Stomach (tissue), 4 donors: ENCODE measurements around the gene HDAC11.

Experiments used
- CTCF ChIP-seq, 7 experiments: fragments of 450-650 bp in 4 of 7; fragments of 200-600 bp in 3 of 7; sonication (generic) in 3 of 7; IDR thresholded peaks; one replicate each; pipeline ENCODE4 v1.5.1; 2016 to 2019; ENCODE audit warnings: antibody characterized with exemption in 7 of 7, control low read depth in 2 of 7, mild to moderate bottlenecking in 1 of 7
- EP300 ChIP-seq: sonication (generic); formaldehyde crosslinking; IDR thresholded peaks from one replicate; pipeline ENCODE4 v1.6.1; 2017; ENCODE audit warnings: antibody characterized with exemption
- POLR2A ChIP-seq, 4 donors: fragments of 450-650 bp; IDR thresholded peaks; one replicate each; pipeline ENCODE4 v1.6.1; 2016; ENCODE audit warnings: antibody characterized with exemption in 4 of 4, control low read depth in 2 of 4, mild to moderate bottlenecking in 1 of 4, moderate library complexity in 1 of 4
- POLR2AphosphoS5 ChIP-seq, 3 donors: sonication (generic); formaldehyde crosslinking; IDR thresholded peaks; one replicate each; pipeline ENCODE4 v1.6.1; 2016; ENCODE audit warnings: antibody characterized with exemption in 3 of 3

DNA sequence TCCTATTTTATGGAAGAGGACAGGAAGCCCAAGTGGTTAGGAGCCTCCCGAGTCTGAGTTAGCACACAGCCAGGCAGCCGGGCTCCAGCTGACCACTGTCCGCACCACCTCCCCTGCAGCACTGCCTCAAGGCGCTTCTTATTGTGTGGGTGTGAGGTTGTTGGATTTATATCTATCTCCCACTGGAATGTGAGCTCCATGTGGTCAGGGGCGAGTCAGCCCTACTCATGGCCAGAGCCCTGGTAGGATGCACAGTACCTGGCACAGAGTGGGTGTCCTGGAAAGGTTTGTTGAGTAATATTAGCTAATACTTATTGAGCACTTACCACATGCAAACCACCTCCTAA is 59.2 kb downstream of the HDAC11 start:
- TF ChIP-seq EP300 = no peak
- TF ChIP-seq POLR2A (IDR thresholded peaks at IDR 0.05) = no peak
- no peak for TF ChIP-seq CTCF (IDR thresholded peaks at IDR 0.05)
- TF ChIP-seq POLR2AphosphoS5 (IDR thresholded peaks at IDR 0.05) = no peak
